HL-60/S4 treated with phorbol 12-myristate 13-acetate at 8.2 ng/mL for 4 days and 3 days (cell line): ENCODE data around the gene SDK1.
"Not testable (repeated sequence)": the region's sequence is repeated elsewhere in the genome, so short reads cannot be mapped to it uniquely, and the experiment has no call there.

Experiments
- in situ Hi-C: fragments of 300-500 bp; cut with MboI; formaldehyde crosslinking; loops from 2 replicates; pipeline ENCODE4 v1.15.0; 2022; ENCODE audit warnings: low sequenced_read_pairs

The SDK1 gene

GRCh38 chr7:4225881-4226523 is 925.0 kb downstream of the SDK1 start:
- in situ Hi-C loops = no loop called here

GRCh38 chr7:4226524-4226882 is 925.5 kb downstream of the SDK1 start:
- in situ Hi-C loops = no loop called here

DNA sequence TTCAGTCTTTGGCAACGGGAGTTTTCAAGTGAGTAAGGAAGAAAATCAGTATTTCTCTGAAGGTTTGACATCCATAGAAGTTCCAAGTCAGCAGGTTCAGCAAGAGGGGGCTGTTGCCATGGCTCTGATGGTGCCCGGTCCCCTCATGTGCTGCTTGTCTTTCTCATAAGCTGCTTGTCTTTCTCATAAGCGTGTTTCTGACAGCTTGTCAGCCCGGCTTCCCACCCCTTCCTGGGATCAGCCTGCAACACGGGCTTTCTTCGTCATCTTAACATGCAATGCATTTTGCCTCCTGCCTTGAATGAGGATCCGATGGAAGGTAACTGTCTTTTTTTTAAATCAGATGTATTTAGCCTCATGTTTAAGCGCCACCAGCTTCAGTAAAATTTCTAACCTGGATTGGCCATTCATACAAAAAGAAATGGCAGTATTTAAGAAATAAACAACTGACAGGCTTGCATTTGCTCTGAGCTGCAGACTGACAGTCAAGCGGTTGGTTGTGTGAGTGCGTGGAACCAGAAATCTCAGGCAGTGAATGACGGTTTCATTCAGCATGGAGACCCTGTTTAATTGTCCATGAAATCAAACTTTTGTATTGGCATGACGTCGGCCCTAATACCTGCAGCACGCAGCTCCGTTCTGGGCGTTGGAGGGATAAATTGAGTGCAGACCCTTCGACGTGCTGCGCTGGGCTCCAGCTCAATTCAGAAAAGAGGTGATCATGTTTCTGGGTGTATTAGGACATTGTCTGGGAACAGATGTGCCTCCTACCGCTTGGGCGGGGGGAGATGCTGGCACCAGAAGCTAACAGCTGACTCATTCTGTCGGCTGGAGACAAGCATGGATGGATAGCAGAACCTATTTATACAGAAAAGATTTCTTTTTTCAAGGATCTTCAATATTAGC is 926.3 kb downstream of the SDK1 start:
- in situ Hi-C loops = no loop called here

DNA sequence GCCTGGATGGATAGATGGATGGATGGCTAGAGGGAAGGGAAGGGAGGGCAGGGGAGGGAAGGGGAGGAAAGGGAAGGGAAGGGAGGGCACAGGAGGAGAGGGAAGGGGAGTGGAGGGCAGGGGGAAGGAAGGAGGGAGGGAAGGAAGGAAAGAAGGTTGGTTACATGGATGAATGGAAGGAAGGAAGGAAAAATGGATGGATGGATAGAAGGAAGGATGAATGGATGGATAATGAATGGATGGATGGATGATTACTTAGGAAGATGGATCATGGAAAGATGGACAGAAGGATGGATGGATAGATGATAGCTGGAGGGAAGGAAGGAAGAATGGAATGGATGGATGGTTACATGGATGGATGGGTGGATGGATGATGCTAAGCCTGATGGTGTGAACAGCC is 929.3 kb downstream of the SDK1 start:
- in situ Hi-C loops = no loop called here

GRCh38 chr7:4233146-4233545 is 932.1 kb downstream of the SDK1 start:
- in situ Hi-C loops = no loop called here

DNA sequence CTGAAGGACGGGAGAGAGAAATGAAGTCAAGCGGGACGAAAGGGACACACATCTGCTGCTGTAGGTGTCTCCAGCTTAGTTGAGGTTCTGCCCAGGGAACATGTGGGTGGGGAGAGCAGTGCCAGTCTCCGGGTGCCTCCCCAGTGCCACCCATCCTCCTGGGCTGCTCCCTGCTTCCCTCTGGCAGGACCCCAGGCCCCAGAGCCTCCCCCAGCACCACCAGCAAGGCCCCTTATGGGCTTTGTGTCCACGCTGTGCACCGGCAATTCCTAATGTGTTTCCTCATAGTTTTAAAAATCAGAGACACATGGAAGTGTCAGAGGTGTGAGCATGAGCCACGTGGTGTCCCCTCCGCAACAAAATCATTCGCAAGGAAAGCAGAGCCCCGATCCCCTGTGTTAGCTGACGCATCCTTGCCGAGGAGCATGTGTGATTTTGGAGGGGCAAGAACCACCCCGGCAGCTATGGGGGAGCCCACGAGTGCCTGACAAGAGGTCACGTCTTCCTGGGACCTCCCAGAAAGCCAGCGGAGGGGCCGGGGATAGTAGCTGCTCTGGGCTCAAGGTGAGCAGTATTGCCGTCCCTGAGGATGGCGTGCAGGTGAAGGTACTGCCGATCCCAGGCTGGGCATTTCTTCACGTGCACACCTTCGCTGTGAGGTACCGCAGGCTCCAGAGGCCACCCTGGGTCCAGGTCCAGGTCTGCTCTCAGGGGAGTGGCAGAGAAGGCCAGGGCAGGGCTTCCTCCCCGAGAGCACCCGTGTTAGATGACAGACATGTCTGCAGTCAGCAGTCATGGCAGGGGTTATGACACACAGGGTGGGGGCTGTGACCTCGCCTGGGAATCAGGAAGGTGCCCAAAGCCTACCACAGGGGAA is 932.8 kb downstream of the SDK1 start:
- in situ Hi-C loops = no loop called here

GRCh38 chr7:4234498-4234855 is 933.4 kb downstream of the SDK1 start:
- in situ Hi-C loops = no loop called here

- in situ Hi-C loops = no loop called here
Measured at GRCh38 chr7:4234886-4235285, 933.8 kb downstream of the SDK1 start.

- in situ Hi-C loops = no loop called here
Measured at GRCh38 chr7:4235596-4235995, 934.5 kb downstream of the SDK1 start.

- in situ Hi-C loops = no loop called here
Measured at GRCh38 chr7:4236389-4236788, 935.3 kb downstream of the SDK1 start.

- in situ Hi-C loops = not testable (repeated sequence)
Measured at GRCh38 chr7:4236873-4237272, 935.8 kb downstream of the SDK1 start.

- in situ Hi-C loops = no loop called here
Measured at GRCh38 chr7:4237296-4238235, 936.5 kb downstream of the SDK1 start.

DNA sequence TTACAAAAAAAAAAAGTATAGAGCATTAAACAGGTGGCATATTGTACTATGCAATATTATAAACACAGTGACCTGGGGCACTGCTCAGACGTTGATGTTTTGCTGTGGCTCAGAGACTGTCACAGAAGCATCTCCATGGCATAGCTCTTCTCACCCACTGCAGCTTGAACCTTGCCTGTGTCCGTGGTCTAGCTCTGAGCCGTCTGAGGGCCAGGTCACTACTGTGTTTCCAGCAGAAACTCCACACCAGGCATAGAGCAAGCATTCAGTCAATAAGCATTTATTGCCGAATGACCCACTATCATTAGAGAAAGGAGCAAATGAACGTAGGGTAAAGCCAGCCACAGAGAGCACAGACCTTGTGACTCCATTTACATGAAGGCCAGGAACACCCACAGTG is 937.8 kb downstream of the SDK1 start:
- in situ Hi-C loops = no loop called here

GRCh38 chr7:4240042-4240441 is 939.0 kb downstream of the SDK1 start:
- in situ Hi-C loops = no loop called here

GRCh38 chr7:4240520-4241303 is 939.7 kb downstream of the SDK1 start:
- in situ Hi-C loops = no loop called here

- in situ Hi-C loops = no loop called here
Measured at GRCh38 chr7:4241304-4241612, 940.2 kb downstream of the SDK1 start.

- in situ Hi-C loops = no loop called here
Measured at GRCh38 chr7:4241791-4242190, 940.7 kb downstream of the SDK1 start.

GRCh38 chr7:4242706-4243105 is 941.7 kb downstream of the SDK1 start:
- in situ Hi-C loops = no loop called here

- in situ Hi-C loops = no loop called here
Measured at GRCh38 chr7:4244041-4244440, 943.0 kb downstream of the SDK1 start.

DNA sequence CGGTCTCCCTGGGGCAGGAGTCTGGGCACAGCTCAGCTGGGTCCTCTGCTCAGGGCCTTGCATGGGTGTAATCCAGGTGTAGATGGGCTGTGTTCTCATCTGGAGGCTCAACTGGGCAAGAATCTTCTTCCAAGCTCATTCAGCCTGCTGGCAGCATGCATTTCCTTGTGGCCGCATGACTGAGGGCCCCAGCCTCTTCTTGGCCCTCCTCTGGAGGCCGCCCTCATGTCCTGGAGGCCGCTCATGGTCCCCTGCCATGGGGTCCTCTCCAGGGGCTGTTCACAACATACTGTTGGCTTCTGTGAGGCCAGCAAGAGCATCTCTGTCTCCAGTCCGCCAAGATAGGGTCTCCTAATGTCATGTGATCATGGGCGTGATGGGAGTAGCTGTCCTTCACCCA is 943.6 kb downstream of the SDK1 start:
- in situ Hi-C loops = no loop called here
